Stimulated activated CD8-positive, alpha-beta memory T cell treated with anti-CD3 and anti-CD28 coated beads, Interleukin-7, amount 100 ng/mL, for 24 hours (primary cell): ENCODE results near the gene ARGLU1.

ENCODE experiments used
- DNase-seq: peaks from one replicate; pipeline ENCODE4 v3.0.0-alpha.2; 2020; ENCODE audit warnings: low read depth

Gene ARGLU1

DNA sequence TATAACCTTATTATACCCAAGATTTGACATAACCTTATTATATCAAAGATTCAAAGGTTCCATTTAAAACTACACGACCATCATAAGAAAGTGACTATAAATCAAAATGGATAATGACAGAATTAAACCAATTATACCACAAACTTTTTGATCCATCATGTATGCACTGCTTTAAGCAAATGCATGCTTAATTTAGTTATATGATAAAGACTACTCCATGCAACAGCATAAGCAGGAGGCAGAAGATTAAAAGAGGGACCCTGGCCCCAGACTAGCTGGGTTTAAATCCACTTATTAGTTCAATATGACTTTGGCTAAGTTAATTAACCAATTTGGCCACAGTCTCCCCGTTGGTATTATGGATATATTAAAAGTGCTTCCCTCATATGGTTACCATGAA is 43.8 kb downstream of the ARGLU1 start:
- no peak for DNase-seq

DNA sequence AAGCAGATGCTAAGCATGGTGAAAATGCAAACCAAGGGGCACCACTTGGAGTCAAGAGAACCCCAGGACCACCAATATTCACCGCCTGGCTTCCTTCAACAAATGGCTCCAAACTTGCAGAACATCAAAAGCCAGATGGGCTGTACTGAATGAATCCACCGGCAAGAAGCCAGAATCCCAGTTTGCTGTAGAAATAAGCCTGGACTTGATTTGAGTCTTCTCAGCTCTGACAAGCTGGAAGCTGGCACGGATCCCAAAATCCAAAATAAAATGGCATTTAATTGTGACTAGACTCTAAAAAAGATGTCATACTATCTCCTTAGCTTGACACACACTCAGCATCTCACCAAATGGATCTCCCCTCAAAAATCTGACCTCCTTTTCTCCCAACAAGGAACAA is 44.4 kb downstream of the ARGLU1 start:
- DNase-seq: no peak

GRCh38 chr13:106522898-106523525 is 44.9 kb downstream of the ARGLU1 start:
- no peak for DNase-seq

GRCh38 chr13:106522112-106522705 is 45.7 kb downstream of the ARGLU1 start:
- DNase-seq: no peak

DNA sequence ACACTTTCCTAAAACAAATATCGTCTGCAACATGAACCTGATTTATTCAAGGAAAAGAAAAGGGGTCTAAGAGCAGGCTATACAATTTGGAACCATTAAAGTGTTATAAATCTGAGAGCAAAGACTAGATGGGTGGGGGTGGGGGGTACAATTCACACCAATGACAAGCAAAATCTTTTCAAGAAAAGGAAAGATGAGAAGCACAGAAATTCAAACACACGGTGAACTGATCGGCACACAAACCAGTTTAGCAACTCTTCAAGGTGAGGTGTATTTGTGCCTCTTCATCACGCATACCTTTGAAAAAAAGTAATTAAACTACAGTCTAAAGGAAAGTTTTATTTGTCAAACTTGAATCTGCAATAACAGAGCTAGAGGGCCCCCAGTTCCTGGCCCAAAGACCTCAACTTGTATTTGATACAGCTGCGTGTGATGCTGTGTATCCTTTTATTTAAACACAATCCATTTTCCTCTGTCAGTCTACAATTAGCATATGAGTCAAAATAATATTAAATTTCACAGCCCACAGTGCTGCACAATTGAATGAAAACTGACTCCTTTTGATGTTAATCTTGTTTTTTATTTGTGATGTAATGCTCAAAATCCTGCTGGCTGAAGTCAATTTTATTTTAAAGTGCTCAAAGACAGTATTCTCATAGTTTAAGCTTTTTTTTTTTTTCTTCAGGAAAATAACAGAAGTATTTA is 46.7 kb downstream of the ARGLU1 start:
- DNase-seq: no peak

DNA sequence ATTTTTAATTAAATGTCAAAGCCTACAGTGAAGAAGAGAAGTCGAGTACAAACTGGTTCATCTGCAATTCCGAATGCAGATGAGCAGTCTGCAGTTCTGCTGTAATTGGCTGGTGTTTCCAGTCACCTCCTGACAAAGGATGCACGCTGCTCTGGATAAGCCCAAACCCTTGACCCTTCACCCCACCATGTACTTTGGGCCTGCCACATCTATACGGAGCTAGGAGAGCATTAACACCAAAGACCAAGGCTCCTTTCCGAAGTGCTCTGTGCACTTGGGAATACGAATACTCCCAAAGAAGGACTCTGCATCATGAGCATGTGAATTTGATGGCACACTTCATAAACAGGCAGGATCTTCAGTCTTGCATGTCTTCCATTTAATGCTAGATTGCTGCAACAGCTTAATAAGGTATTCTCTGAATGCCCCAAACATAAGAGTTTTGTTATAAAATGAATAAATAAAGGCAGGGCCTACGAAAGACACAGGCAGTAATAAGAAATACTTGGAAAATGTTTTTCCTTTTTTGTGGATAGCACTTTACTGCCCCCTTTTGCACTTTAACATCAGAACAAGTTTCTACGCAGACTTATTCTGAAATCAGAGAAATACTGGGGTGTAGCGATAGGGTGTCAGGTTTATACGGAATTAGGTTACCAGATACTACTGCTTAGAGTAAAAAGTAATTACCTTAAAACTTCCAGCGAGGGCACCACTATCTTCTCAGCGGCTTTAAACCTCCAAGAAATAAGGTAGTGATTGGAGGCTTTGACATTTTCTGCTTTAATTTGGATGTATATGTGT is 47.5 kb downstream of the ARGLU1 start:
- DNase-seq: no peak

DNA sequence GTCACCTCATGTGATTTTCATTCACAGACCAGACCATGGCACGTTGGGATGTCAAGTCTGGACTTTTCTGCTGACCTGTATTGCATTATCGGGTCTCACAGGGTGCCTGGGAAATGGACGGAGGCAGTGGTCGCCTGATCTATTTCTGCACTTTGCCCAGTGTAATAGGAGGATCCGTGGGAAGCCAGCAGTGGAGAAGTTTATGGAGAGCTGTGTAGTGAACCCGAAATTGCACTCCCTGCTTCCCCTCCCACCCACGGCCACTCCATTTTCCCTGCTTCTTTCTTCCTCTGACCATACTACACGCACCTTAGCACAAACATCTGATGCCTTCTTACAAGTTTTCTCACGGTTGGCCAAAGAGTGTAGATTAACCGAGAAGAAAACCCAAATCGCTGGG is 49.4 kb downstream of the ARGLU1 start:
- DNase-seq: no peak

- DNase-seq: no peak
These were observed 50.7 kb downstream of the ARGLU1 start for GRCh38 chr13:106517109-106517847.

DNA sequence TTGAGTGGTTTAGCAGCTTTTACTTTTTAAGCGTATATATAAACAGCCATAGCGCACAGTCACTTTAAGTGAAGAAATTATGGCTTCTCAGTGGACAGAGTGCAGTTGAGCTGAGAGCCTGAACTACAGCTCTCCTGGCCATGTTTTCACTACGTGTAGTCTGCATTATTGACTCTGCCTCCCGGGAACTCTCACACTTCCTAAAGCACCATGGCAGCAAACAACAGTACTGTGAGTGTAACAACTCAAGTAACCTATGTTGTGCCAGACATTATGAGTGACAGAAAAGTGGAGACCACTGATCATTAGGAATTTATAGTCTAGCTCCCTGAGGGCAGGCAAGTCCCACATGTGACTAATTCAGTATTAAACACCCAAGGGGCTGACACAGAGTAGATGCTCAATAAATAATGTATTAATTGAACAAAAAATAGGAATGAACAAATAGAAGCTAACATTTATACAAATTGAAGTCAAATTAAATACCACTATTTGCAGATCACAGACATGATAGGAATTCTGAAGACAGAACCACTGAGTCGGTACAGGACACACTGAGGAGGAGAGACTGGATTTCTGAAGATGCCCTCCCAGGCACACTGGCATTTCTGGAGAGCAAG is 52.2 kb downstream of the ARGLU1 start:
- no peak for DNase-seq

GRCh38 chr13:106514928-106515634 is 52.9 kb downstream of the ARGLU1 start:
- DNase-seq: no peak

DNA sequence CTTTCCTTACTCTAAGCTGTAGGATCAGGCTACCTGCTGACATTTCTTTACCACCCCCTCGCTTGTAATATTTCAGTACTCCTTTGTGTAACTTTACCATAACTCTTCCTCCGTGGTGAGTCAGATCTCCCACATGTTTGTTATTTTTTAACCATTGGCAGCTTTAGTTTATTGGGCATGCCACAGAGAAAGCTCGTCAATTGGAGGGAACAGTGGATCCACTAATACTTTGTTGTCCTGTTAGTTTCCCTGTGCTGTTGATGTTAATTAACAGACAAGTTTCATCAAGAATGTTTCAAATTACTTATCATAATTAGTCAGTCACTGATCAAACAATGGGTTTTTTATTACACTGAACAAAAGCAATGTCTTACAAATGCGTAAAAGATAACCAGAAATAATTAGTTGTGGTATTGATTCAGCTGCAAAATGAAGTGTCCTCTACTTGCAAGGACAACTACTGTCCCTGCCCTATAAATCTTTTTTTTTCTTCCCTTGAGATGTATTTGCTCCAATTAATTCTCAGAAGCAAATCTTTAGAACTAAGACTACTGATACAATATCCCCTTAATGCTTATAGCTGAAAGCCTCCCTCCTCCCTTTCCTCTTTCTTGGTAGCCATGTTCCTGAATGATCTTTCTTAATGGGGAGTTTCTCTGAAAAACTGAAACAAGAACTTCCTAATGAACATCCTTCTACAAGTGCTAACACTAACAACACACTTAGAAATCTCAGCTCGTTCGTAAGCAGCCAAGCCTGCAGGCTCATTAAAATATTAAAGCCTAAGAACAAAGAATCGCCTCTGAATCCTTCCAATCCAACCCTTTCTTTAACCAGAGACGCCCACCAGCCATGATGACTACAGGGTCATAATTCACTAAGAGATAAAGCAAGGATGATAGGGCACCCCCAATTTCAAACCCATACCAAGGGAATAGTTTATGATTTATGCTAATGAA is 54.6 kb downstream of the ARGLU1 start:
- DNase-seq: no peak

- no peak for DNase-seq
These were observed 60.2 kb downstream of the ARGLU1 start for GRCh38 chr13:106507560-106508274.

- DNase-seq: no peak
These were observed 61.7 kb downstream of the ARGLU1 start for GRCh38 chr13:106506286-106506685.

GRCh38 chr13:106505732-106506131 is 62.2 kb downstream of the ARGLU1 start:
- DNase-seq: no peak

GRCh38 chr13:106505295-106505694 is 62.6 kb downstream of the ARGLU1 start:
- no peak for DNase-seq

GRCh38 chr13:106503730-106504453 is 64.0 kb downstream of the ARGLU1 start:
- no peak for DNase-seq

DNA sequence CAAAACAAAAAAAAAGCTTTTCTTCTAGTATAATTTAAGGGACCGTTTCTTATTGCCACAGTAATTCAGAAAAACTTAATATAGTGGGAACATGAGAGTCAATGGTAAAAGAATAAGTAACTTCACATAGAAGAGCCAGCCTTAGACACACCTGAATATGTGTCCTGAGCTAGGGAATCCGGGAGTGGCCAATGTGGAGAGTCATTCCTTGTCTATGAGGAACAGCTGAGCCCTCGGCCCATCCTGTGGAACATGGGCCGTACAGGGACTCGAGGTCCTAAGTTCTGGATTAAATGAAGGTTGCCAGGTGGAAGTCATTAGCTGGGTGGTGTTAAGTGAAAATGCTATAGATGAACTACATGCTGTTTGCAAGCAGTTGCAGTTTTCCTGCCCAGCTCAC is 64.7 kb downstream of the ARGLU1 start:
- no peak for DNase-seq

DNA sequence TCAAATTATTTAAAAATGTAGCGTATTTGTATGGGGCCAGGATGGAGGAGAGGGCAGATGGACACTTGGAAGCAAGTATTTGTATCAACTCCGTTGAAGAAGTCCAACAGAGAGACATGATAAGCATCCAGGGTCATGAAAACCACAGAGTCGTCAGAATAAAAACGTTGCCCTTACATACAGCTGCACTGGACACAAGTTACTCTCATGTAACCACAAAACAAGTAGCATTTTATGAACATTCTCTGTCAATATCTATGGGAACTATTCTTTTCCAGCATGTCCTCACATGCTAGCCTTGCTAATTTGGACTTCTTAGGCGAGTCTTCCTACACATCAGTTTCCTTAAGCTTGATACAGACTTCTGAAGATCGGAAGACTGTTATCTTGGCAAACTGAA is 67.5 kb downstream of the ARGLU1 start:
- DNase-seq: no peak
